ENCODE results near the gene KRT13. TPM values are rescaled to one million over a fixed set of nuclear protein-coding genes. Genes with fewer than 3 reads are reported as not detected.

Gene KRT13
- not detected in 2 replicates for total RNA-seq

DNA sequence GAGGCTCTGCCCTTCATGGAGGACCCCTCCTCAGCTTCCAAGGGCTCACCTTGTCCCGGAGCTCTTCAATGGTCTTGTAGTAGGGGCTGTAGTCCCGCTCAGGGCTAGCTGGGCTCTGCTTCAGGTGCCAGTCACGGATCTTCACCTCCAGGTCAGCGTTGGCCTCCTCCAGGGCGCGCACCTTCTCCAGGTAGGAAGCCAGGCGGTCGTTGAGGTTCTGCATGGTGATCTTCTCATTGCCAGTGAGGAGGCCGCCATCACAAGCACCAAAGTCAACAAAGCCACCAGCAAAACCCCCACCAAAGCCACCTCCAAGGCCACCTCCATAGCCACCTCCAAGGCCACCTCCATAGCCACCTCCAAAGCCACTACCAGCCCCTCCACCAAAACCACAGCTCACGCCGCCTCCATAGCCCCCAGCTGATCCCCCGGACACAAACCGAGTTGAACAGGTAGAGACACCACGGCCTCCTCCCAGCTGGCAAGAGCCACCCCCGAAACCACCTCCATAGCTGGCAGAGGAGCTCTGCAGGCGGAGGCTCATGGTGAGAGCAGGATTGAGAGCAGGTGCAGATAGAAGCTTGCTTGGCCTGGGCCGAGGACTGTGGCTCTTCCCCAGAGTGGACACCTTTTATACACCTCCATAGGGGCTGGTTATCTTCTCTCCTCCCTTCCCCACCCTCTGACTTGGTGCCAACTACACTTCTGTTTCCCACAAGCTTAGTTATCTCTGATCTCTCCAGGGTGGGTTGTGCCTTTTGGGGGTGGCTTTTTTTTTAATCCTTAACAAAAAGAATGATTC, at the start of gene KRT13:
TSS of gene KRT13 (minus strand) at position 606 of the 802 bp plus-strand sequence. CDS start at position 544, 62 bp downstream.

GRCh38 chr17:41518789-41519449, 13.5 kb upstream of the KRT13 start, which contains the start of gene KRT15:
TSS of gene KRT15 (minus strand) at chr17:41518890. CDS start at chr17:41518827, 63 bp downstream.

GRCh38 chr17:41489531-41489930, 15.9 kb downstream of the KRT13 start, which contains the start of gene KRT36:
TSS of gene KRT36 (minus strand) at chr17:41489910. CDS start at chr17:41489864, 46 bp downstream.

GRCh38 chr17:41481036-41481435, 24.4 kb downstream of the KRT13 start, which contains the start of gene KRT35:
TSS of gene KRT35 (minus strand) at chr17:41481151. CDS start at chr17:41481097, 54 bp downstream.

DNA sequence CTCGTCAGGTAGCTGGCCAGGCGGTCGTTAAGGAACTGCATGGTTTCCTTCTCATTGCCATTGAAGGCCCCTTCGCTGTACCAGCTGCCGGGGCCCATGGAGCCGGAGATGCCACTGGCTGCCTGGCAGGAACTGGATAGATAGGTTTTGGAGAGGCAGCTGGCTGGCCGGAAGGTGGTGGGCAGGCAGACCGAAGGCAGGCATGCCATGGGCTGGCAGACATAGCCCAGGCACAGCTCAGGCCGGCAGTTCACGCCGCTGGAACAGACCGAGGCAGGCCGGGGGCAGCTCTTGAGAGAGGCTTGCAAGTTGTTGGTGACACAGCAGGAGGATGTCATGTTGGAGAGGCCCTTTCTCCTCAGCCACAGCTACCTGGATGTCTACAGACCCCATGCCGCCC, 38.4 kb downstream of the KRT13 start, which contains the start of gene KRT32:
TSS of gene KRT32 (minus strand) at position 399 of the 400 bp plus-strand sequence. CDS start at position 338, 61 bp downstream.

Small RNAs within 50 kb of the gene (small RNA-seq; reads per million reads assigned to genes)
- gene RNU2-32P, result 5.1 reads per million, percentile 81 among the genes with 10 or more reads in this experiment

Other genes starting within 250 kb of the KRT13 start
- not detected in 2 replicates for gene KRTAP9-6, start 240.2 kb downstream of the KRT13 start, total RNA-seq
- gene KRTAP9-7, start 229.9 kb downstream of the KRT13 start, total RNA-seq, result not detected in 2 replicates
- gene KRTAP29-1, start 202.8 kb downstream of the KRT13 start, total RNA-seq, result not detected in 2 replicates
- gene KRTAP16-1, start 196.3 kb downstream of the KRT13 start, total RNA-seq, result not detected in 2 replicates
- not detected in 2 replicates for gene KRTAP17-1, start 189.9 kb downstream of the KRT13 start, total RNA-seq
- gene KRT33A, start 154.8 kb downstream of the KRT13 start, total RNA-seq, result not detected in 2 replicates
- gene KRT33B, start 135.8 kb downstream of the KRT13 start, total RNA-seq, result not detected in 2 replicates
- not detected in 2 replicates for gene KRT34, start 123.3 kb downstream of the KRT13 start, total RNA-seq
- gene KRT31, start 108.0 kb downstream of the KRT13 start, total RNA-seq, result not detected in 2 replicates
- gene KRT37, start 81.0 kb downstream of the KRT13 start, total RNA-seq, result not detected in 2 replicates
- gene KRT38, start 64.6 kb downstream of the KRT13 start, total RNA-seq, result not detected in 2 replicates
- not detected in 2 replicates for gene KRT32, start 38.2 kb downstream of the KRT13 start, total RNA-seq
- not detected in 2 replicates for gene KRT35, start 24.5 kb downstream of the KRT13 start, total RNA-seq
- not detected in 2 replicates for gene KRT36, start 15.7 kb downstream of the KRT13 start, total RNA-seq
- 2.1 and 2.3 TPM in 2 replicates for gene KRT15, start 13.3 kb upstream of the KRT13 start, total RNA-seq
- gene KRT19, start 22.7 kb upstream of the KRT13 start, total RNA-seq, result 59.7 and 64.9 TPM in 2 replicates
- gene KRT9, start 66.4 kb upstream of the KRT13 start, total RNA-seq, result not detected in 2 replicates
- not detected in 2 replicates for gene KRT14, start 81.3 kb upstream of the KRT13 start, total RNA-seq
- not detected in 2 replicates for gene KRT16, start 107.2 kb upstream of the KRT13 start, total RNA-seq
- gene KRT17, start 119.0 kb upstream of the KRT13 start, total RNA-seq, result 0.22 and 0.80 TPM in 2 replicates
- gene EIF1, start 183.3 kb upstream of the KRT13 start, total RNA-seq, result 102 and 109 TPM in 2 replicates
- not detected in 2 replicates for gene GAST, start 206.7 kb upstream of the KRT13 start, total RNA-seq
- gene HAP1, start 229.0 kb upstream of the KRT13 start, total RNA-seq, result 0.07 and 0.53 TPM in 2 replicates